ENCODE measurements around the gene GSAP. TPM values are rescaled to one million over a fixed set of nuclear protein-coding genes. Genes with fewer than 3 reads are reported as not detected.
A peak's percentile ranks its signal among the peaks of the same experiment; 100 is the strongest.

GSAP gene
- total RNA-seq, 6 experiments from 2014 or later = 14.1 to 34.6 (median 26.5) TPM

GRCh38 chr7:77434570-77435275 is 18.6 kb upstream of the GSAP start:
- ATAC-seq = no peak
- Histone ChIP-seq H3K4me3 (no peak overlapping the region), H3K27me3 (no peaks in the 10 kb centered on the region), H3K4me1 (no peaks in the 10 kb centered on the region), H3K36me3 (no peaks in the 10 kb centered on the region), H3K27ac (no peak overlapping the region), H3K9me3 (no peaks in the 10 kb centered on the region)
- WGBS (ENCODE audit: insufficient coverage, low coverage, low lambda C conversion rate, missing lambda C conversion rate) = 53% methylated on average over 3 of the region's 3 CpGs
- intact Hi-C loops (cut with DNase I) = no loop called here
- no peak for DNase-seq
- TF ChIP-seq CTCF (IDR thresholded peaks at IDR 0.05) = no peak
- no peak for TF ChIP-seq POLR2A (IDR thresholded peaks at IDR 0.05)

- 69% methylated on average over 4 of the region's 5 CpGs for WGBS (ENCODE audit: insufficient coverage, low coverage, low lambda C conversion rate, missing lambda C conversion rate)
- ATAC-seq (peak in 2 of 4 donors; percentile 40 to 48), DNase-seq (no peak)
- intact Hi-C loops (cut with DNase I) = no loop called here
- H3K4me3 ChIP-seq = no peak overlapping the region
- TF ChIP-seq CTCF (IDR thresholded peaks at IDR 0.05) (no peak), POLR2A (IDR thresholded peaks at IDR 0.05) (no peak)
- no peaks in the 10 kb centered on the region for H3K27me3 ChIP-seq
- H3K9me3 ChIP-seq = no peaks in the 10 kb centered on the region
- no peaks in the 10 kb centered on the region for H3K4me1 ChIP-seq
- no peaks in the 10 kb centered on the region for H3K36me3 ChIP-seq
- H3K27ac ChIP-seq = no peak overlapping the region
These were observed 17.8 kb upstream of the GSAP start for GRCh38 chr7:77433901-77434300.

- ATAC-seq = no peak
- no peak for DNase-seq
- 57% methylated on average over 6 of the region's 7 CpGs for WGBS (ENCODE audit: insufficient coverage, low coverage, low lambda C conversion rate, missing lambda C conversion rate)
- Histone ChIP-seq H3K4me1 (no peaks in the 10 kb centered on the region), H3K36me3 (no peaks in the 10 kb centered on the region), H3K9me3 (no peaks in the 10 kb centered on the region), H3K4me3 (no peak overlapping the region), H3K27ac (no peak overlapping the region), H3K27me3 (no peaks in the 10 kb centered on the region)
- TF ChIP-seq POLR2A (IDR thresholded peaks at IDR 0.05) (no peak), CTCF (IDR thresholded peaks at IDR 0.05) (no peak)
- intact Hi-C loops (cut with DNase I) = no loop called here
These were observed 14.8 kb upstream of the GSAP start for GRCh38 chr7:77430927-77431326.

GRCh38 chr7:77428777-77429231 is 12.7 kb upstream of the GSAP start:
- no peaks in the 10 kb centered on the region for H3K36me3 ChIP-seq
- 73% methylated on average over 5 of the region's 10 CpGs for WGBS (ENCODE audit: insufficient coverage, low coverage, low lambda C conversion rate, missing lambda C conversion rate)
- H3K4me1 ChIP-seq = no peaks in the 10 kb centered on the region
- ATAC-seq = peak; percentile 54 to 67 (median 64)
- peak overlapping the region in 1 of 3 donors; percentile 52 for H3K27ac ChIP-seq
- no peak for TF ChIP-seq CTCF (IDR thresholded peaks at IDR 0.05)
- TF ChIP-seq POLR2A (IDR thresholded peaks at IDR 0.05) = no peak
- H3K4me3 ChIP-seq = no peak overlapping the region
- intact Hi-C loops (cut with DNase I) = no loop called here
- H3K27me3 ChIP-seq = no peaks in the 10 kb centered on the region
- no peaks in the 10 kb centered on the region for H3K9me3 ChIP-seq
- DNase-seq = no peak

Measured in right lobe of liver (tissue), 6 donors.